Neural crest cell (in vitro differentiated cells): ENCODE data around the gene PCCB. TPM values are rescaled to one million over a fixed set of nuclear protein-coding genes. Genes with fewer than 3 reads are reported as not detected.

Experiments
- DNase-seq: peaks from one replicate; pipeline ENCODE4 v3.0.0; 2021; ENCODE audit warnings: low read depth, mixed read lengths, low spot score
- H3K27ac Mint-ChIP-seq: one replicate; pipeline ENCODE4 v1.8.0; 2021; ENCODE audit warnings: mild to moderate bottlenecking, mixed read lengths; ENCODE audit not compliant: unreplicated experiment
- H3K27me3 Mint-ChIP-seq: 2 replicates; pipeline ENCODE4 v1.8.0; 2021; ENCODE audit warnings: low read depth, mild to moderate bottlenecking, mixed read lengths
- H3K36me3 Mint-ChIP-seq: 2 replicates; pipeline ENCODE4 v1.8.0; 2021; ENCODE audit warnings: low read depth, mild to moderate bottlenecking, mixed read lengths
- H3K4me1 Mint-ChIP-seq: 2 replicates; pipeline ENCODE4 v1.8.0; 2021; ENCODE audit warnings: mixed read lengths
- H3K4me3 Mint-ChIP-seq: one replicate; pipeline ENCODE4 v1.8.0; 2021; ENCODE audit warnings: mild to moderate bottlenecking, mixed read lengths
- H3K9me3 Mint-ChIP-seq: 2 replicates; pipeline ENCODE4 v1.8.0; 2021; ENCODE audit warnings: mixed read lengths
- total RNA-seq: library from RNA; stranded (reverse); gene quantifications from 2 replicates; pipeline ENCODE4 v1.2.1, GENCODE V29; 2021
- TF ChIP-seq, protein P1 (sequence below): fragments of 200-600 bp; sonication (generic); conservative IDR thresholded peaks from 2 replicates; pipeline ENCODE4 v1.5.0; 2021; ENCODE audit warnings: antibody characterized with exemption, mild to moderate bottlenecking

Gene PCCB
- total RNA-seq, 1 donor from 2014 or later, result 50.7 TPM

DNA sequence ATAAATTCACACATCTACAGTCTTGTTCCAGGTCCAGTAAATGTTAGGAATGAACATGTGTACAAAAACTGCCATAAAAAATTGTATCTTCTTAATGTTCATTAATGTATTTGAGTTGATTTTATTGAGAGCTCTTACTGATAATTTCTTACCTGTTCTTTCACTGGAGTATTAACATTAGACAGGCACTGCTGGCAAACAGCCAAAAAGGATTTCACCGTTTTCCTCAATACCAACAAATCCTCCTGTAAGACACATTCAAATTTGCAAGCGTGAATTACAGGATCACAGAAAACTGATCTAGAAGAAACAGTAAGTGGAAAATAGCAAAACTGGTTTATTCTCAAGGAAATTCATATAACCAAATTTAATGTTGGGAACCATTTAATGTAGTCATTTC is 127.4 kb downstream of the PCCB start:
- Mint-ChIP-seq H3K27ac (no peak overlapping the region), H3K9me3 (peaks cover 3% of the 10 kb centered on the region), H3K4me3 (no peak overlapping the region), H3K36me3 (peaks cover 25% of the 10 kb centered on the region), H3K4me1 (no peaks in the 10 kb centered on the region), H3K27me3 (no peaks in the 10 kb centered on the region)
- DNase-seq, result no peak
- TF ChIP-seq, protein P1, sequence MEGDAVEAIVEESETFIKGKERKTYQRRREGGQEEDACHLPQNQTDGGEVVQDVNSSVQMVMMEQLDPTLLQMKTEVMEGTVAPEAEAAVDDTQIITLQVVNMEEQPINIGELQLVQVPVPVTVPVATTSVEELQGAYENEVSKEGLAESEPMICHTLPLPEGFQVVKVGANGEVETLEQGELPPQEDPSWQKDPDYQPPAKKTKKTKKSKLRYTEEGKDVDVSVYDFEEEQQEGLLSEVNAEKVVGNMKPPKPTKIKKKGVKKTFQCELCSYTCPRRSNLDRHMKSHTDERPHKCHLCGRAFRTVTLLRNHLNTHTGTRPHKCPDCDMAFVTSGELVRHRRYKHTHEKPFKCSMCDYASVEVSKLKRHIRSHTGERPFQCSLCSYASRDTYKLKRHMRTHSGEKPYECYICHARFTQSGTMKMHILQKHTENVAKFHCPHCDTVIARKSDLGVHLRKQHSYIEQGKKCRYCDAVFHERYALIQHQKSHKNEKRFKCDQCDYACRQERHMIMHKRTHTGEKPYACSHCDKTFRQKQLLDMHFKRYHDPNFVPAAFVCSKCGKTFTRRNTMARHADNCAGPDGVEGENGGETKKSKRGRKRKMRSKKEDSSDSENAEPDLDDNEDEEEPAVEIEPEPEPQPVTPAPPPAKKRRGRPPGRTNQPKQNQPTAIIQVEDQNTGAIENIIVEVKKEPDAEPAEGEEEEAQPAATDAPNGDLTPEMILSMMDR, result no peak

DNA sequence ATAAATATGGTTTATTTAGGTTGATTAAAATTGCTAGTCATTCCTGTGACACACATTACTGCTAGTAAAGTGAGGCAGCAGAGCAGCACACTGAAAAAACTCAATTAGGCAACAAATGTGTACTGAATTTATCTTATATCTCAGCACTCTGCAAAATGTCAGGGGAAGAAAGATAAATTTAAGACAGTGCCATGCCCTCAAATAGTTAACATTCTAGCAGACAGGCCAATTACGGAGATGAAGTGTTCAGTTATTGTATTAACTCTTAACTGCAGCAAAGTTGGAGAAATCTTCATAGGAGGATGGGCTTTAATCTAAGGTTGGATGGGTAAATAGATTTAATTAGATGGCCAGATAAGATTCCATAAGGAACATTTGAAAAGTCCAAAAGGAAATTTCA is 127.9 kb downstream of the PCCB start:
- H3K36me3 Mint-ChIP-seq, result peaks cover 21% of the 10 kb centered on the region
- peaks cover 3% of the 10 kb centered on the region for H3K9me3 Mint-ChIP-seq
- TF ChIP-seq, protein P1, result no peak
- no peak for DNase-seq
- H3K27ac Mint-ChIP-seq, result no peak overlapping the region
- no peaks in the 10 kb centered on the region for H3K4me1 Mint-ChIP-seq
- H3K4me3 Mint-ChIP-seq, result no peak overlapping the region
- H3K27me3 Mint-ChIP-seq, result no peaks in the 10 kb centered on the region

Other genes starting within 250 kb of the PCCB start
- gene MSL2, start 54.0 kb upstream of the PCCB start, total RNA-seq, result 47.4 and 50.5 TPM in 2 replicates